Parathyroid adenoma (tissue), 2 donors: ENCODE results near the gene FBXO41.

Source experiments
- H2AFZ ChIP-seq: fragments of 300-600 bp; sonication (generic); one replicate; pipeline ENCODE4 v1.7.0; 2017; ENCODE audit warnings: antibody characterized with exemption, mild to moderate bottlenecking
- H3K27ac ChIP-seq: fragments of 300-600 bp; sonication (generic); one replicate; pipeline ENCODE4 v1.7.0; 2017
- H3K27me3 ChIP-seq: fragments of 300-600 bp; sonication (generic); one replicate; pipeline ENCODE4 v1.7.0; 2017; ENCODE audit warnings: low read length; ENCODE audit not compliant: control insufficient read depth, insufficient read depth
- H3K36me3 ChIP-seq: fragments of 300-600 bp; sonication (generic); one replicate; pipeline ENCODE4 v1.7.0; 2017; ENCODE audit warnings: low read length; ENCODE audit not compliant: control insufficient read depth, insufficient read depth
- H3K4me1 ChIP-seq: fragments of 300-600 bp; sonication (generic); one replicate; pipeline ENCODE4 v1.7.0; 2017; ENCODE audit warnings: control low read depth
- H3K4me2 ChIP-seq: fragments of 300-600 bp; sonication (generic); one replicate; pipeline ENCODE4 v1.7.0; 2017; ENCODE audit warnings: low read length
- H3K4me3 ChIP-seq: fragments of 300-600 bp; sonication (generic); one replicate; pipeline ENCODE4 v1.7.0; 2017; ENCODE audit warnings: low read depth, low read length
- H3K79me2 ChIP-seq: fragments of 300-600 bp; sonication (generic); one replicate; pipeline ENCODE4 v1.7.0; 2017; ENCODE audit warnings: control low read depth
- H3K9ac ChIP-seq: fragments of 300-600 bp; sonication (generic); one replicate; pipeline ENCODE4 v1.7.0; 2017; ENCODE audit warnings: mild to moderate bottlenecking
- H3K9me3 ChIP-seq: fragments of 300-600 bp; sonication (generic); one replicate; pipeline ENCODE4 v1.7.0; 2017; ENCODE audit warnings: low read length; ENCODE audit not compliant: control insufficient read depth
- CTCF ChIP-seq: fragments of 300-600 bp; sonication (generic); IDR thresholded peaks from one replicate; pipeline ENCODE4 v1.7.0; 2017; ENCODE audit warnings: antibody characterized with exemption, mild to moderate bottlenecking
- donor health status: primary hyperparathyroidism.

The FBXO41 gene

GRCh38 chr2:73272270-73272669 is 12.0 kb downstream of the FBXO41 start:
- no peak overlapping the region for H3K9ac ChIP-seq
- no peaks in the 10 kb centered on the region for H3K4me1 ChIP-seq
- TF ChIP-seq CTCF, result no peak
- H3K79me2 ChIP-seq, result no peaks in the 10 kb centered on the region
- H2AFZ ChIP-seq, result no peak overlapping the region
- no peaks in the 10 kb centered on the region for H3K9me3 ChIP-seq
- H3K36me3 ChIP-seq, result no peaks in the 10 kb centered on the region
- no peaks in the 10 kb centered on the region for H3K27me3 ChIP-seq
- no peak overlapping the region for H3K4me3 ChIP-seq
- H3K4me2 ChIP-seq, result no peak overlapping the region
- no peak overlapping the region for H3K27ac ChIP-seq

GRCh38 chr2:73269686-73270465 is 14.4 kb downstream of the FBXO41 start:
- Histone ChIP-seq H3K79me2 (peaks cover 4% of the 10 kb centered on the region), H3K4me3 (peak overlapping the region; percentile 15), H3K4me1 (no peaks in the 10 kb centered on the region), H3K36me3 (no peaks in the 10 kb centered on the region), H3K9ac (no peak overlapping the region), H3K27me3 (no peaks in the 10 kb centered on the region), H3K9me3 (no peaks in the 10 kb centered on the region), H3K4me2 (peak overlapping the region; percentile 70), H2AFZ (peak overlapping the region; percentile 83), H3K27ac (peak overlapping the region; percentile 8)
- TF ChIP-seq CTCF, result no peak

- peak; percentile 40 for TF ChIP-seq CTCF
- Histone ChIP-seq H3K4me1 (no peaks in the 10 kb centered on the region), H3K36me3 (no peaks in the 10 kb centered on the region), H2AFZ (peak overlapping the region; percentile 95), H3K4me3 (peak overlapping the region; percentile 49), H3K4me2 (peak overlapping the region; percentile 70), H3K27ac (peak overlapping the region; percentile 74), H3K27me3 (no peaks in the 10 kb centered on the region), H3K9me3 (no peaks in the 10 kb centered on the region), H3K9ac (peak overlapping the region; percentile 51), H3K79me2 (peaks cover 4% of the 10 kb centered on the region)
Measured at GRCh38 chr2:73268830-73269685, 15.2 kb downstream of the FBXO41 start.

- peak overlapping the region; percentile 74 for H3K27ac ChIP-seq
- H3K9me3 ChIP-seq, result no peaks in the 10 kb centered on the region
- peak overlapping the region; percentile 49 for H3K4me3 ChIP-seq
- H3K36me3 ChIP-seq, result no peaks in the 10 kb centered on the region
- H3K9ac ChIP-seq, result no peak overlapping the region
- peaks cover 4% of the 10 kb centered on the region for H3K79me2 ChIP-seq
- no peak for TF ChIP-seq CTCF
- peak overlapping the region; percentile 52 for H3K4me2 ChIP-seq
- no peaks in the 10 kb centered on the region for H3K27me3 ChIP-seq
- H2AFZ ChIP-seq, result peak overlapping the region; percentile 95
- H3K4me1 ChIP-seq, result no peaks in the 10 kb centered on the region
Measured at GRCh38 chr2:73268366-73268829, 15.9 kb downstream of the FBXO41 start.
